NCI-H2196 (cell line): ENCODE data around the gene SUSD4.

Source experiments
- DNase-seq: peaks from one replicate; lab custom pipeline; 2025; ENCODE audit not compliant: unreplicated experiment; lab: John Stamatoyannopoulos, UW

Gene SUSD4

GRCh38 chr1:223197923-223198627 lies 165.9 kb downstream of the SUSD4 start:
- no peak for DNase-seq

GRCh38 chr1:223189903-223190724 lies 173.9 kb downstream of the SUSD4 start:
- DNase-seq: no peak

GRCh38 chr1:223189525-223189902 lies 174.5 kb downstream of the SUSD4 start:
- DNase-seq: no peak

- no peak for DNase-seq
Measured at GRCh38 chr1:223188618-223189356, 175.2 kb downstream of the SUSD4 start.

- no peak for DNase-seq
Measured at GRCh38 chr1:223186800-223187199, 177.2 kb downstream of the SUSD4 start.

- DNase-seq: no peak
Measured at GRCh38 chr1:223183268-223183862, 180.6 kb downstream of the SUSD4 start.

GRCh38 chr1:223180731-223181321 lies 183.2 kb downstream of the SUSD4 start:
- no peak for DNase-seq

GRCh38 chr1:223179786-223180185 lies 184.2 kb downstream of the SUSD4 start:
- DNase-seq: no peak

GRCh38 chr1:223179280-223179679 lies 184.7 kb downstream of the SUSD4 start:
- no peak for DNase-seq

- no peak for DNase-seq
Measured at GRCh38 chr1:223177681-223178080, 186.3 kb downstream of the SUSD4 start.

- no peak for DNase-seq
Measured at GRCh38 chr1:223176437-223176836, 187.5 kb downstream of the SUSD4 start.

- no peak for DNase-seq
Measured at GRCh38 chr1:223175633-223176032, 188.3 kb downstream of the SUSD4 start.

GRCh38 chr1:223175032-223175431 lies 188.9 kb downstream of the SUSD4 start:
- no peak for DNase-seq
